ENCODE results near the gene GSTM3.

DNA sequence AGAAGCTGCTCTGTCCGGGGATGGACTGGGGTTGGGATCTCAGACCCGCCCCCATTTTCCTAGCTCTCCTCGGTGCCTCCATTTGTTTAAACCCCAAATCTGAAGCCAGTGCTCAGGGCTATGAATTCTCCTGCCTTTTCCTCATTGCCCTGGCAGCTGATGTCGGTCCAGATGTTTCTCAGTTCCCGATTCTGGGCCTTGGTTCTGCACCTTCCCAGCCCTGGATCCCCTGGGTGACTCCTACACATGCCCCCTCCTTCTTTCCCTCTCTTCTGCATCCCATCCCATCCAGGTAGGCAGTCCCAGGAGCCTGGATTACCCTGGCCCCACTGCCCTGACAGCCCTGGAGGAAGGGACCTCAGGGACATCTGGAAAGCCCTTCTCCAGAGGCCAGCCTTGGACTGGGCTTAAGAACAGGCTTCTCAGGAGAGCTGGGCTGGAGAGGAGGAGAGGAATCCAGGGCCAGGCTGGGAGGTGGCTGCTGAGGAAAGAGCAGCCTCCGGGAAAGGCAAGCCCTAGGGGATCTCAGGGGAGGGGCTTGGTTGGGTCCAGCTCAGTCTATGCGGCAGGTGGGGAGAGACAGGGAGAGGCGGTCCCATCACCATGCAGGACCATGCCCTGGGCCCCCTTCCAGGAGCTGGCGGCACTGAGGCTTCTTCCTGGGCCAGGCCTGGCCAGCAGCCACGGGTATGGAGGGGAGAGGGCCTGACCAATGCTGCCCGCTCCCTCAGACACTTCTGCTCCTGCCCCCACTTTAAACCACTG lies 29.7 kb upstream of the GSTM3 start:
- TF ChIP-seq, protein P1, sequence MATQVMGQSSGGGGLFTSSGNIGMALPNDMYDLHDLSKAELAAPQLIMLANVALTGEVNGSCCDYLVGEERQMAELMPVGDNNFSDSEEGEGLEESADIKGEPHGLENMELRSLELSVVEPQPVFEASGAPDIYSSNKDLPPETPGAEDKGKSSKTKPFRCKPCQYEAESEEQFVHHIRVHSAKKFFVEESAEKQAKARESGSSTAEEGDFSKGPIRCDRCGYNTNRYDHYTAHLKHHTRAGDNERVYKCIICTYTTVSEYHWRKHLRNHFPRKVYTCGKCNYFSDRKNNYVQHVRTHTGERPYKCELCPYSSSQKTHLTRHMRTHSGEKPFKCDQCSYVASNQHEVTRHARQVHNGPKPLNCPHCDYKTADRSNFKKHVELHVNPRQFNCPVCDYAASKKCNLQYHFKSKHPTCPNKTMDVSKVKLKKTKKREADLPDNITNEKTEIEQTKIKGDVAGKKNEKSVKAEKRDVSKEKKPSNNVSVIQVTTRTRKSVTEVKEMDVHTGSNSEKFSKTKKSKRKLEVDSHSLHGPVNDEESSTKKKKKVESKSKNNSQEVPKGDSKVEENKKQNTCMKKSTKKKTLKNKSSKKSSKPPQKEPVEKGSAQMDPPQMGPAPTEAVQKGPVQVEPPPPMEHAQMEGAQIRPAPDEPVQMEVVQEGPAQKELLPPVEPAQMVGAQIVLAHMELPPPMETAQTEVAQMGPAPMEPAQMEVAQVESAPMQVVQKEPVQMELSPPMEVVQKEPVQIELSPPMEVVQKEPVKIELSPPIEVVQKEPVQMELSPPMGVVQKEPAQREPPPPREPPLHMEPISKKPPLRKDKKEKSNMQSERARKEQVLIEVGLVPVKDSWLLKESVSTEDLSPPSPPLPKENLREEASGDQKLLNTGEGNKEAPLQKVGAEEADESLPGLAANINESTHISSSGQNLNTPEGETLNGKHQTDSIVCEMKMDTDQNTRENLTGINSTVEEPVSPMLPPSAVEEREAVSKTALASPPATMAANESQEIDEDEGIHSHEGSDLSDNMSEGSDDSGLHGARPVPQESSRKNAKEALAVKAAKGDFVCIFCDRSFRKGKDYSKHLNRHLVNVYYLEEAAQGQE (IDR thresholded peaks at IDR 0.05; ENCODE audit: insufficient read depth in 1 of 2, low read depth in 2 of 2, low read length in 2 of 2), result no peak
- TF ChIP-seq POLR2AphosphoS5 (IDR thresholded peaks at IDR 0.05; ENCODE audit: low read depth, low read length), result no peak
